ENCODE data around the gene CHRNA1.

Gene CHRNA1

GRCh38 chr2:174798801-174799200 lies 34.5 kb upstream of the CHRNA1 start:
- H3K4me3 ChIP-seq (ENCODE audit: low read length): no peak overlapping the region
- TF ChIP-seq, protein P1, sequence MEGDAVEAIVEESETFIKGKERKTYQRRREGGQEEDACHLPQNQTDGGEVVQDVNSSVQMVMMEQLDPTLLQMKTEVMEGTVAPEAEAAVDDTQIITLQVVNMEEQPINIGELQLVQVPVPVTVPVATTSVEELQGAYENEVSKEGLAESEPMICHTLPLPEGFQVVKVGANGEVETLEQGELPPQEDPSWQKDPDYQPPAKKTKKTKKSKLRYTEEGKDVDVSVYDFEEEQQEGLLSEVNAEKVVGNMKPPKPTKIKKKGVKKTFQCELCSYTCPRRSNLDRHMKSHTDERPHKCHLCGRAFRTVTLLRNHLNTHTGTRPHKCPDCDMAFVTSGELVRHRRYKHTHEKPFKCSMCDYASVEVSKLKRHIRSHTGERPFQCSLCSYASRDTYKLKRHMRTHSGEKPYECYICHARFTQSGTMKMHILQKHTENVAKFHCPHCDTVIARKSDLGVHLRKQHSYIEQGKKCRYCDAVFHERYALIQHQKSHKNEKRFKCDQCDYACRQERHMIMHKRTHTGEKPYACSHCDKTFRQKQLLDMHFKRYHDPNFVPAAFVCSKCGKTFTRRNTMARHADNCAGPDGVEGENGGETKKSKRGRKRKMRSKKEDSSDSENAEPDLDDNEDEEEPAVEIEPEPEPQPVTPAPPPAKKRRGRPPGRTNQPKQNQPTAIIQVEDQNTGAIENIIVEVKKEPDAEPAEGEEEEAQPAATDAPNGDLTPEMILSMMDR (conservative IDR thresholded peaks at IDR 0.05; ENCODE audit: low read length): no peak
- no peak for DNase-seq (ENCODE audit: low read depth)

DNA sequence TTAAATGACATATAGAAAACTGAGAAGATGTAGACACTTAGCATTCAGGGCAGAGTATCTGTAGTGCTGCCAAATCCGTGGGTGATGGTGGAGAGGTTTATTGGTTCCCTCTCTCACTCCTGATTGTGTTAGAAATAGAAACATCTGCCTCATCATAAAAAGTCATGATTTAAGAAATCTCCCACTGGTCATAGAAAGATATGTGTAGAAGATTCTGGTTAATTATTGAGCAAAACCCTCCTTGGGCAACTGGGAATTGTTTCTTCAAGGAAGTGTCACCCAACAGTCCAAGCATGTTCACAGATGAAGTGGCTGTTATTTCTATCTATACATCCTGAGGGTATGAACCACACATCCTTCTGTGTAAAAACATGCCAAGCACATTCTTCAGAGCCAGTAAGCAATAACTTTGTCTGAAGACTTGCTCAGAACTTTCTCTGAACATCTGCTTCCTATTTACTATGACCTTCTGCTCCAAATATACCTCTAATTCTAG lies 33.6 kb upstream of the CHRNA1 start:
- TF ChIP-seq, protein P1 (conservative IDR thresholded peaks at IDR 0.05; ENCODE audit: low read length): no peak
- DNase-seq (ENCODE audit: low read depth): peak; percentile 98
- H3K4me3 ChIP-seq (ENCODE audit: low read length): no peak overlapping the region

GRCh38 chr2:174796319-174796771 lies 32.1 kb upstream of the CHRNA1 start:
- TF ChIP-seq, protein P1 (conservative IDR thresholded peaks at IDR 0.05; ENCODE audit: low read length): no peak
- no peak overlapping the region for H3K4me3 ChIP-seq (ENCODE audit: low read length)
- DNase-seq (ENCODE audit: low read depth): peak; percentile 51

DNA sequence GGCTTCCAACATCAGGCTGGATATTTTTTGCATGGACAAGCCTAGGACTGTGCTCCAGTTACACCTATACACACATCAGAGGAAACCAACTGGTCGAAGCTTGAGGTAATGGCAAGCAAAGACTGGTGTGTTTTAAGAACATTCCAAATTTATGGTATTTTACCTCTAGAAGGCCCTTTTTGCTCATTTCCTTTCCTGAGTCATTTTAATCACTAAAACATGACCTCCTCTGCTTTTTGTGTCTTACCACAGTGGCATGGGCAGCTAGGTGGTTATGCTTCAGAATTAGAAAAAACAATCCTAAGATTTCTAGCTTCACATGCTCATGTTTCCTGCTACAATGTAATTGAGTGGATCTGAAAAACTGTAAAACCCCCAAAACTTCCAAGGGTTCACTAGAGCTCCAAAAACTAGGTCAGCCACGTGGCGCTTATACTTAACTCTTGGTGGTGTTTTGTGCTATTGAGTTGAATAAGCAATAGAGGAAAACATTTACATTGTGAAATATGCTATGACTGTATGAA lies 30.6 kb upstream of the CHRNA1 start:
- TF ChIP-seq, protein P1 (conservative IDR thresholded peaks at IDR 0.05; ENCODE audit: low read length): no peak
- DNase-seq (ENCODE audit: low read depth): peak; percentile 74
- no peak overlapping the region for H3K4me3 ChIP-seq (ENCODE audit: low read length)

- no peak for DNase-seq (ENCODE audit: low read depth)
- no peak overlapping the region for H3K4me3 ChIP-seq (ENCODE audit: low read length)
- TF ChIP-seq, protein P1 (conservative IDR thresholded peaks at IDR 0.05; ENCODE audit: low read length): no peak
Observed at GRCh38 chr2:174792309-174793025, 28.2 kb upstream of the CHRNA1 start.

- no peak for DNase-seq (ENCODE audit: low read depth)
- TF ChIP-seq, protein P1 (conservative IDR thresholded peaks at IDR 0.05; ENCODE audit: low read length): no peak
- H3K4me3 ChIP-seq (ENCODE audit: low read length): no peak overlapping the region
Observed at GRCh38 chr2:174791746-174792280, 27.5 kb upstream of the CHRNA1 start.

- TF ChIP-seq, protein P1 (conservative IDR thresholded peaks at IDR 0.05; ENCODE audit: low read length): no peak
- DNase-seq (ENCODE audit: low read depth): no peak
Observed at GRCh38 chr2:174791020-174791419, 26.7 kb upstream of the CHRNA1 start.

More at GRCh38 chr2:174791020-174791419, 26.7 kb upstream of the CHRNA1 start:
- no peak overlapping the region for H3K4me3 ChIP-seq (ENCODE audit: low read length)

All from AG10803 (cell line).